ENCODE measurements around the gene SLC8A2. TPM values are rescaled to one million over a fixed set of nuclear protein-coding genes. Genes with fewer than 3 reads are reported as not detected.

The SLC8A2 gene
- total and polyA plus RNA-seq, 2 experiments from 2014 or later, result 0.86 to 10.0 TPM

DNA sequence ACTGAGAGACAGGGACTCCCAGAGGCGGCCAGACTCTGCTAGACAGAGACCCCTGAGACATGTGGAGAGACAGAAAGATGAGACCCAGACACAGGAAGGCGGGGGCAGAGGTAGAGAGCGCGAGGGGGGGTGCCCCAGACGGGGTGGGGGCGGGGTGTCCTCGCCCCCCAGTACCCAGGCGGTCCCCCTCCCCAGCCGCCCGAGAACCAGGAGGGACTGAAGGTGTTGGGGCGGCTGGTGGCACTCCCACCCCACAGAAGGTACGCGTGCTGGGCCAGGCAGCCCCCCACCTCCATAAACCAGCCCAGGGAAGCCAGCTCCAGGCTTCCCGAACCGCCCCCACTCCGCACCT lies 336 bp downstream of the SLC8A2 start (continued):
- TF ChIP-seq, protein P1, sequence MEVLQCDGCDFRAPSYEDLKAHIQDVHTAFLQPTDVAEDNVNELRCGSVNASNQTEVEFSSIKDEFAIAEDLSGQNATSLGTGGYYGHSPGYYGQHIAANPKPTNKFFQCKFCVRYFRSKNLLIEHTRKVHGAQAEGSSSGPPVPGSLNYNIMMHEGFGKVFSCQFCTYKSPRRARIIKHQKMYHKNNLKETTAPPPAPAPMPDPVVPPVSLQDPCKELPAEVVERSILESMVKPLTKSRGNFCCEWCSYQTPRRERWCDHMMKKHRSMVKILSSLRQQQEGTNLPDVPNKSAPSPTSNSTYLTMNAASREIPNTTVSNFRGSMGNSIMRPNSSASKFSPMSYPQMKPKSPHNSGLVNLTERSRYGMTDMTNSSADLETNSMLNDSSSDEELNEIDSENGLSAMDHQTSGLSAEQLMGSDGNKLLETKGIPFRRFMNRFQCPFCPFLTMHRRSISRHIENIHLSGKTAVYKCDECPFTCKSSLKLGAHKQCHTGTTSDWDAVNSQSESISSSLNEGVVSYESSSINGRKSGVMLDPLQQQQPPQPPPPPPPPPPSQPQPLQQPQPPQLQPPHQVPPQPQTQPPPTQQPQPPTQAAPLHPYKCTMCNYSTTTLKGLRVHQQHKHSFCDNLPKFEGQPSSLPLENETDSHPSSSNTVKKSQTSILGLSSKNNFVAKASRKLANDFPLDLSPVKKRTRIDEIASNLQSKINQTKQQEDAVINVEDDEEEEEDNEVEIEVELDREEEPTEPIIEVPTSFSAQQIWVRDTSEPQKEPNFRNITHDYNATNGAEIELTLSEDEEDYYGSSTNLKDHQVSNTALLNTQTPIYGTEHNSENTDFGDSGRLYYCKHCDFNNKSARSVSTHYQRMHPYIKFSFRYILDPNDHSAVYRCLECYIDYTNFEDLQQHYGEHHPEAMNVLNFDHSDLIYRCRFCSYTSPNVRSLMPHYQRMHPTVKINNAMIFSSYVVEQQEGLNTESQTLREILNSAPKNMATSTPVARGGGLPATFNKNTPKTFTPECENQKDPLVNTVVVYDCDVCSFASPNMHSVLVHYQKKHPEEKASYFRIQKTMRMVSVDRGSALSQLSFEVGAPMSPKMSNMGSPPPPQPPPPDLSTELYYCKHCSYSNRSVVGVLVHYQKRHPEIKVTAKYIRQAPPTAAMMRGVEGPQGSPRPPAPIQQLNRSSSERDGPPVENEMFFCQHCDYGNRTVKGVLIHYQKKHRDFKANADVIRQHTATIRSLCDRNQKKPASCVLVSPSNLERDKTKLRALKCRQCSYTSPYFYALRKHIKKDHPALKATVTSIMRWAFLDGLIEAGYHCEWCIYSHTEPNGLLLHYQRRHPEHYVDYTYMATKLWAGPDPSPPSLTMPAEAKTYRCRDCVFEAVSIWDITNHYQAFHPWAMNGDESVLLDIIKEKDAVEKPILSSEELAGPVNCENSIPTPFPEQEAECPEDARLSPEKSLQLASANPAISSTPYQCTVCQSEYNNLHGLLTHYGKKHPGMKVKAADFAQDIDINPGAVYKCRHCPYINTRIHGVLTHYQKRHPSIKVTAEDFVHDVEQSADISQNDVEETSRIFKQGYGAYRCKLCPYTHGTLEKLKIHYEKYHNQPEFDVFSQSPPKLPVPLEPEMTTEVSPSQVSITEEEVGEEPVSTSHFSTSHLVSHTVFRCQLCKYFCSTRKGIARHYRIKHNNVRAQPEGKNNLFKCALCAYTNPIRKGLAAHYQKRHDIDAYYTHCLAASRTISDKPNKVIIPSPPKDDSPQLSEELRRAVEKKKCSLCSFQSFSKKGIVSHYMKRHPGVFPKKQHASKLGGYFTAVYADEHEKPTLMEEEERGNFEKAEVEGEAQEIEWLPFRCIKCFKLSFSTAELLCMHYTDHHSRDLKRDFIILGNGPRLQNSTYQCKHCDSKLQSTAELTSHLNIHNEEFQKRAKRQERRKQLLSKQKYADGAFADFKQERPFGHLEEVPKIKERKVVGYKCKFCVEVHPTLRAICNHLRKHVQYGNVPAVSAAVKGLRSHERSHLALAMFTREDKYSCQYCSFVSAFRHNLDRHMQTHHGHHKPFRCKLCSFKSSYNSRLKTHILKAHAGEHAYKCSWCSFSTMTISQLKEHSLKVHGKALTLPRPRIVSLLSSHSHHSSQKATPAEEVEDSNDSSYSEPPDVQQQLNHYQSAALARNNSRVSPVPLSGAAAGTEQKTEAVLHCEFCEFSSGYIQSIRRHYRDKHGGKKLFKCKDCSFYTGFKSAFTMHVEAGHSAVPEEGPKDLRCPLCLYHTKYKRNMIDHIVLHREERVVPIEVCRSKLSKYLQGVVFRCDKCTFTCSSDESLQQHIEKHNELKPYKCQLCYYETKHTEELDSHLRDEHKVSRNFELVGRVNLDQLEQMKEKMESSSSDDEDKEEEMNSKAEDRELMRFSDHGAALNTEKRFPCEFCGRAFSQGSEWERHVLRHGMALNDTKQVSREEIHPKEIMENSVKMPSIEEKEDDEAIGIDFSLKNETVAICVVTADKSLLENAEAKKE (CRISPR knock-in tag; IDR thresholded peaks at IDR 0.05), result no peak
- TF ChIP-seq EZH2 (IDR thresholded peaks at IDR 0.05; ENCODE audit: low read depth, unreplicated experiment), result no peak
- TF ChIP-seq POLR2AphosphoS5 (IDR thresholded peaks at IDR 0.05; ENCODE audit: low read depth), result no peak
- TF ChIP-seq CREB1 (CRISPR knock-in tag; IDR thresholded peaks at IDR 0.05; ENCODE audit: low read depth), result no peak
- TF ChIP-seq, protein P2, sequence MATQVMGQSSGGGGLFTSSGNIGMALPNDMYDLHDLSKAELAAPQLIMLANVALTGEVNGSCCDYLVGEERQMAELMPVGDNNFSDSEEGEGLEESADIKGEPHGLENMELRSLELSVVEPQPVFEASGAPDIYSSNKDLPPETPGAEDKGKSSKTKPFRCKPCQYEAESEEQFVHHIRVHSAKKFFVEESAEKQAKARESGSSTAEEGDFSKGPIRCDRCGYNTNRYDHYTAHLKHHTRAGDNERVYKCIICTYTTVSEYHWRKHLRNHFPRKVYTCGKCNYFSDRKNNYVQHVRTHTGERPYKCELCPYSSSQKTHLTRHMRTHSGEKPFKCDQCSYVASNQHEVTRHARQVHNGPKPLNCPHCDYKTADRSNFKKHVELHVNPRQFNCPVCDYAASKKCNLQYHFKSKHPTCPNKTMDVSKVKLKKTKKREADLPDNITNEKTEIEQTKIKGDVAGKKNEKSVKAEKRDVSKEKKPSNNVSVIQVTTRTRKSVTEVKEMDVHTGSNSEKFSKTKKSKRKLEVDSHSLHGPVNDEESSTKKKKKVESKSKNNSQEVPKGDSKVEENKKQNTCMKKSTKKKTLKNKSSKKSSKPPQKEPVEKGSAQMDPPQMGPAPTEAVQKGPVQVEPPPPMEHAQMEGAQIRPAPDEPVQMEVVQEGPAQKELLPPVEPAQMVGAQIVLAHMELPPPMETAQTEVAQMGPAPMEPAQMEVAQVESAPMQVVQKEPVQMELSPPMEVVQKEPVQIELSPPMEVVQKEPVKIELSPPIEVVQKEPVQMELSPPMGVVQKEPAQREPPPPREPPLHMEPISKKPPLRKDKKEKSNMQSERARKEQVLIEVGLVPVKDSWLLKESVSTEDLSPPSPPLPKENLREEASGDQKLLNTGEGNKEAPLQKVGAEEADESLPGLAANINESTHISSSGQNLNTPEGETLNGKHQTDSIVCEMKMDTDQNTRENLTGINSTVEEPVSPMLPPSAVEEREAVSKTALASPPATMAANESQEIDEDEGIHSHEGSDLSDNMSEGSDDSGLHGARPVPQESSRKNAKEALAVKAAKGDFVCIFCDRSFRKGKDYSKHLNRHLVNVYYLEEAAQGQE (IDR thresholded peaks at IDR 0.05; ENCODE audit: unreplicated experiment), result no peak
- no peak for TF ChIP-seq NANOG (IDR thresholded peaks at IDR 0.05; ENCODE audit: borderline replicate concordance)
- no peak for TF ChIP-seq EZH2phosphoT487 (IDR thresholded peaks at IDR 0.05; ENCODE audit: unreplicated experiment)
- TF ChIP-seq, protein P3, sequence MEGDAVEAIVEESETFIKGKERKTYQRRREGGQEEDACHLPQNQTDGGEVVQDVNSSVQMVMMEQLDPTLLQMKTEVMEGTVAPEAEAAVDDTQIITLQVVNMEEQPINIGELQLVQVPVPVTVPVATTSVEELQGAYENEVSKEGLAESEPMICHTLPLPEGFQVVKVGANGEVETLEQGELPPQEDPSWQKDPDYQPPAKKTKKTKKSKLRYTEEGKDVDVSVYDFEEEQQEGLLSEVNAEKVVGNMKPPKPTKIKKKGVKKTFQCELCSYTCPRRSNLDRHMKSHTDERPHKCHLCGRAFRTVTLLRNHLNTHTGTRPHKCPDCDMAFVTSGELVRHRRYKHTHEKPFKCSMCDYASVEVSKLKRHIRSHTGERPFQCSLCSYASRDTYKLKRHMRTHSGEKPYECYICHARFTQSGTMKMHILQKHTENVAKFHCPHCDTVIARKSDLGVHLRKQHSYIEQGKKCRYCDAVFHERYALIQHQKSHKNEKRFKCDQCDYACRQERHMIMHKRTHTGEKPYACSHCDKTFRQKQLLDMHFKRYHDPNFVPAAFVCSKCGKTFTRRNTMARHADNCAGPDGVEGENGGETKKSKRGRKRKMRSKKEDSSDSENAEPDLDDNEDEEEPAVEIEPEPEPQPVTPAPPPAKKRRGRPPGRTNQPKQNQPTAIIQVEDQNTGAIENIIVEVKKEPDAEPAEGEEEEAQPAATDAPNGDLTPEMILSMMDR (conservative IDR thresholded peaks at IDR 0.05; ENCODE audit: low read depth in 2 of 2), result no peak
